HG03159 (cell line): Measurements from ENCODE around the gene PHC2.

Source experiments
- ATAC-seq: cut with Tn5 transposase; IDR thresholded peaks from one replicate; pipeline ENCODE4 v1.9.1; 2021; ENCODE audit warnings: mild to moderate bottlenecking, moderate library complexity; ENCODE audit not compliant: unreplicated experiment

The PHC2 gene

DNA sequence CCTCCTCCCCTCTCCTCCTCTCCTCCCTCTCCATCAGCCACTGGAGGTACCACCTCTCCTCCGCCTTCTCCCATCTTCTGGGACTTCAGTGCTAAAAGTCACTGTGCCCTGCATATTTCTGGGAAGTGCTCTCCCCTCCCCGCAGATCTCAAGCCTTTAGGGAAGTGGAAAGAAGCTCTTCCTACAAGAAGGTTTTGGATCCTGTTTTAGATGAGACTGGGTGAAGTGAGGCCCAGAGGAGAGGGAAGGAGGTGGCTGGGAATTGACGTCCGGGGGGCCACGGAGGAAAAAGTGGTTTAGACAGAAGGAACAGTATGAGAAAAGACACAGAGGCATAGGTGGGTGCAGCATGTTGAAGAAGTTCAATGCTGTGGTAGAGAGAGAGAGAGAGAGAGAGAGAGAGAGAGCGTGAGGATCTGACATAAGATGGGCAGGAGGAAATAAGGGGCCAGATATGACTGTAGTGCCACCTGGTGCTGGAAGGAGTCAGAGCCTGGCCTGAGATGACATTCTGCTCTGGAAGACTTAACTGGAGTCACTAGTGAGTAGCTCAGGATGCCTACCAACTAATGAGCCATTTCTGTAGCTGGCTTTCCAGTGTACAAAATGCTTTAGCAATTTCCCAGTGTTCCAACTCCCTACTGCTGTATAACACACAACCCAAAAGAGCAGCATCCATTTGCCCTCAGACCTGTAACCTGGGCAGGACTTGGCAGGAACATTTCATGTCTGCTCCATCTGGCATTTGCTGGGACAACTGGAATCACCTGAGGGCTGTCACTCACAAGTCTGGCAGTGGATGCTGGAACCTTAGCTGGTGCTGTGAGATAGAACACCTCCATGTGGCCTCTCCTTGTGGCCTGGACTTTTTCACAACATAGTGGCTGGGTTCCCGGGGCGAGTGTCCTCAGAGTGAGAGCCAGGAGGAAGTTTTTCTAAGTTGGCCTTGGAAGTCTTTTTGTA, 24.9 kb upstream of the PHC2 start:
- ATAC-seq = peak; percentile 67

- no peak for ATAC-seq
Measured at GRCh38 chr1:33454646-33455282, 23.9 kb upstream of the PHC2 start.

- no peak for ATAC-seq
Measured at GRCh38 chr1:33446590-33446989, 15.7 kb upstream of the PHC2 start.

GRCh38 chr1:33445108-33445507, 14.2 kb upstream of the PHC2 start:
- no peak for ATAC-seq

DNA sequence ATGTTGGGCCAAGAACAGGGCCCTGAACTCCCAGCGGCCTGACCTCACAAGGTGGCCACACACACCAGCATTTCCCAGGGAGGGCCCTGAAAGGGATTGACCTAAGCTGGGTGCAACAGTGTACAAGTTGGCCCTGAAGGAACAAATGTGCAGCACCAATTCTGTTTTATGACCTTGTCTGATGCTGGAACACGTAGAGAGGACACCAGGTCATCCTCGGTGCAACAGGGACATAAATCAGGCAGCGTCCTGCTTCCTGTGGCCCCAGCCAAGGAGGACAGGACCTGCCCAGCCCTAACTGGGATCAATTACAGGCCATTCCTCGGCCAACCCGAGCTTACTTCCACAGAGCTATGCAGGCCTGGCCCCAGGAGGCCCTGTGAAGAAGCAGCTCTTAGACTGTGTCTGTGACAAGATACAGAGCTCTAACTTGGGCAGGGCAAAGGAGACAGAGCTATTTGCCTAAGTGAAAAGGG, 12.8 kb upstream of the PHC2 start:
- ATAC-seq = no peak

GRCh38 chr1:33443080-33443704, 12.3 kb upstream of the PHC2 start:
- ATAC-seq = no peak

GRCh38 chr1:33442141-33442540, 11.2 kb upstream of the PHC2 start:
- no peak for ATAC-seq

- ATAC-seq = no peak
Measured at GRCh38 chr1:33441088-33441745, 10.3 kb upstream of the PHC2 start.

DNA sequence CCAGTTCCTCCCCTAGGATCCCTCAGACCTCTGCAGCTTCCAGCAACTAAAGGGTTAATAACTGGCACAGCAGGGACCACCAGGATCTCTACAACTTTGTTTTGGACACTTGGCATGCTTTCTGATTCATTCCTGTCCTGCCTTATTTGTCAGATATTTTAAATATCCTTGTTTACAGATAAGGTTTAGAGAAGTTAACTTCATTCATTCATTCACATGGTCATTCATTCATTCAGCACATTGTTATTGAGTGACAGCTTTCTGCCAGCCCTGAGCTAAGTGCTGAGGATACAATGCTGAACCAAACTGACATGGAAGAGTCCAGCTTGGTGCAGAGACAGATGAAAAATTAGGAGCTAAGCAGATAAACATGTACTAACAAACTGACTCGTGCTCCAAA, 8.8 kb upstream of the PHC2 start:
- ATAC-seq = no peak

- no peak for ATAC-seq
Measured at GRCh38 chr1:33438364-33439160, 7.7 kb upstream of the PHC2 start.

DNA sequence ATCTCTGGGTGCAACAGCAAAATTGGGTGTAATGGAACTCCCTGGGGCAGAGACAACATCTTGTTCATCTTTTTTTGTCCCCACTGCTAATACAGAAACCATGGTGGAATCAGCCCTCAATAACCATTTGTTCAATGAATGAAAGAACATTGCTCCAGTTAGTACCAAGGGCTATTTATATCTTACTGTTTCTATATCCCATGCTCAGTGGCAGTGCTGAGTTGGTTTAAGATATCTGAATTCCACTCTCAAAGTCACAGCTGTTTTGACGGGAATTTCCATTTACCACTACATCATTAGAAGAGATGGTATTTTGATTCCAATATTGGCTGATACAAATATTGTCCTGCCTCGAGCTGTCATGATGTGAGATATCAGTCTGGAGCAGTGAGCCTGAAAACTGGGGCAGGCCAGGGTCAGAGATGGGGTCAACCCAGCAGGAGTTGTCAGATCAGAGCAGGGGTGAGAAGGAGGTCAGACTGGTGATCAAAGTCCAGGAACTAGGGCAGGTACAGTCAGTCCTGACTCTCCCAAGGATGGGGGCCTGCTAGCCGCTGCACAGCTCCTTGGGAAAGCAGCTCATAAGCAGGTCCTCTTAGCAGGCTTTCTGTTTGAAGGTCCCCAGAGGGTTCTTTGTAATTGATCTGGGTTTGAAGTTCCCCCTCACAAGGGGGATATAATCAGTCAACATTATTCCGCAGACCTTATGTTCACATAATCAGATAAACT, 5.8 kb upstream of the PHC2 start:
- no peak for ATAC-seq

DNA sequence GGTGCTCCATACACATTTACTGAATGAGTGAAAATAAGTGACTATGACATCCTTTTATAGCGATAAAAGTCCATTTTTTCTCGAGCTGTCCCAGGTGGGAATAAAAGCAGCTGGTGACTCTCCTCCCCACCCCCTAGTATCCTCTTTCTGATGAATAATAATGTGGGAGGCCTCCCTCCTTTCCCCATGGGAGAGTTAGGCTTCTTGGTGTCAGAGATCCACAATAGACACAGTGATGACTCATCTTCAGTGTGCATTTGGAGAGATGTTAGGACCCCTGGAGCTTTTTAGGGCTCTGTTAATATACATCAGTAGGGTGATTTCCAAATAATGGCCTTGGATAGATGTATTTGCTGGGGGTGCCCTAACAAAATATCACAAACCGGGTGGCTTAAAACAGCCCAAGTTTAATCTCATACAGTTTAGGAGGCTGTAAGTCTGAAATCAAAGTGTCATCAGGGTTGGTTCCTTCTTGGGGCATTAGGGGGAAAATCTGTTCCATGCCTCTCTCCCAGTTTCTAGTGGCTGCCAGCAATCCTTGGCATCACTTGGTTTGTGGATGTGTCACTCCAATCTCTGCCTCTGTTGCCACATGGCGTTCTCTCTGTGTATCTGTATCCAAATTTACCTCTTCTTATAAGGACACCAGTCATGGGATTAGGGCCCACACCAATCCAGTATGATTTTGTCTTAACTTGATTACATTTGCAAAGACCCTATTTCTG, 4.4 kb upstream of the PHC2 start:
- ATAC-seq = no peak

DNA sequence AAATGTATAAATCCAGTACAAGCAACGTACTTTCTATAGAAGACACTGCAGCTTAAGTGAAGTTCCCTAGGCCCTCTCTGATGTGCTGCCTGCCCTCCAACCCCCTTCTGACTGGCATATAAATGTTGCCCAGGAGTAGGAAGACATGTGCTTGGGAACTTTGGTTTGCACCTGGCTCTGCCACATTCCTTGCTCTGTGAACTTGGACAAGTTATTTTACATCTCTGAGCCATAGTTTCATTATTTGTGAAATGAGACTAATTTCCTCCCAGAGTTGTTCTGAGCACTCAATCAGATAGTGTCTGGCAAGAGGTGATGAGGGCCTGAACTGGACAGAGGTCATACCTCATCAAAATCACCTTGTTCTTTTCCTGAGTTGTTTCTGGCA, 3.5 kb upstream of the PHC2 start:
- ATAC-seq = no peak

DNA sequence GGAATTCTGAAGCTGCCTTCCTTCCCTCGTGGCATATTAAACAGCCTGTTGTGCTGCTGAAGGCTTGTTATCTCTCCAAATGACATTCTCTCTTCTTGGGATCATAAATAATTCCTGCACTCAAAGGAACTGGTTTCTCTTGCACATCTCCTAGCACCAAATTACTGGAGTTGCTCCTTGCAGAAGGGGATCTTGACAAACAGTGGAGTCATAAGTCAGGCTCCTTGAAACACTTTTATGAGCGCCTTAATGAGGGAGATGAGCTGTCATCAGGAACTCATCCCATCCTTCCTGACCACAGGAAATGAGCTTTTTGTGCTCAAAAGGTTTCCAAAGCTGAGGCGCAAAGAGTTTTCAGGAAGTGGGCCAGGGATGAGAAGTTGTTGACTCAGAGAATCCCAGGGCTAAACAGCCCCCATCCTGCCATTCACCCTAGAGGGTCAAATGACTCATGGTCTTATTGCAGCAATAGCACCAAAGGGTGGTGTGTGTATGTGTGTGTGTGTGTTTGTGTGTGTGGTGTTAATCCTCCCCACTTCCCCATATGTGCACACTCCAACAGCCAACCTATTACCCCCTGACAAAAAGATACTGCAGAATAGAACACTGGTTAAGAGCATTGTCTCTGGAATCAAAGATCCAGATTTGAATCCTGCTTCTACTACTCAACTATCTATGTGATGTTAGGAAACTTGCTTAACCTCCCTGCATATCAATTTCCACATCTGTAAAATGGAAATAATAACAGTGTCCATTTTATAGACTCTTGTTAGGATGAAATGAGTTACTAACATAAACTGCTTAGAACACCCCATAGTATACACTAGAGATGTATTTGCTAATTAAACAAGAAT, 2.8 kb upstream of the PHC2 start:
- ATAC-seq = no peak

- peak; percentile 25 for ATAC-seq
Measured at GRCh38 chr1:33429856-33430691, 821 bp downstream of the PHC2 start.

GRCh38 chr1:33429332-33429731, 1.6 kb downstream of the PHC2 start:
- no peak for ATAC-seq

- ATAC-seq = no peak
Measured at GRCh38 chr1:33428661-33429060, 2.2 kb downstream of the PHC2 start.
